GM23338 (cell line): ENCODE measurements around the gene MYH4. TPM values are rescaled to one million over a fixed set of nuclear protein-coding genes. Genes with fewer than 3 reads are reported as not detected.

ENCODE experiments used
- ATAC-seq: fragments of 200-7000 bp; cut with Tn5 transposase; 3 replicates; pipeline ENCODE4 v1.9.1; 2020
- DNase-seq: peaks from one replicate; pipeline ENCODE4 v3.0.0-alpha.2; 2015; ENCODE audit warnings: low spot score
- H2AFZ ChIP-seq: fragments of 200-600 bp; sonication (generic); 2 replicates; pipeline ENCODE4 v1.8.0; 2016; ENCODE audit warnings: antibody characterized with exemption, mild to moderate bottlenecking, moderate library complexity
- H3F3A ChIP-seq: fragments of 200-600 bp; sonication (generic); replicated peaks from 2 replicates; pipeline ENCODE4 v1.8.0; 2017; ENCODE audit warnings: antibody characterized with exemption, mixed run types, low read depth
- H3K27ac ChIP-seq: fragments of 200-600 bp; sonication (generic); 2 replicates; pipeline ENCODE4 v1.6.1; 2016; ENCODE audit warnings: low read depth
- H3K27me3 ChIP-seq: fragments of 200-600 bp; sonication (generic); 2 replicates; pipeline ENCODE4 v1.8.0; 2016; ENCODE audit warnings: mild to moderate bottlenecking, mixed run types, moderate library complexity; ENCODE audit not compliant: insufficient read depth
- H3K36me3 ChIP-seq: fragments of 200-600 bp; sonication (generic); 2 replicates; pipeline ENCODE4 v1.8.0; 2016; ENCODE audit warnings: mild to moderate bottlenecking; ENCODE audit not compliant: insufficient read depth
- H3K4me1 ChIP-seq: fragments of 200-600 bp; sonication (generic); 2 replicates; pipeline ENCODE4 v1.8.0; 2016; ENCODE audit warnings: mild to moderate bottlenecking, moderate library complexity; ENCODE audit not compliant: insufficient read depth
- H3K4me2 ChIP-seq: fragments of 200-600 bp; sonication (generic); 2 replicates; pipeline ENCODE4 v1.7.1; 2017; ENCODE audit warnings: mixed run types
- H3K4me3 ChIP-seq: fragments of 200-600 bp; sonication (generic); 2 replicates; pipeline ENCODE4 v1.6.1; 2016; ENCODE audit warnings: mixed run types
- H3K79me2 ChIP-seq: fragments of 200-600 bp; sonication (generic); replicated peaks from 2 replicates; pipeline ENCODE4 v1.8.0; 2017; ENCODE audit warnings: mild to moderate bottlenecking; ENCODE audit not compliant: insufficient read depth
- H3K9me2 ChIP-seq: fragments of 200-600 bp; sonication (generic); 2 replicates; pipeline ENCODE4 v1.8.0; 2017; ENCODE audit not compliant: insufficient read depth
- H4K20me1 ChIP-seq: fragments of 200-600 bp; sonication (generic); replicated peaks from 2 replicates; pipeline ENCODE4 v1.8.0; 2017; ENCODE audit warnings: mild to moderate bottlenecking; ENCODE audit not compliant: insufficient read depth
- H3K27ac Mint-ChIP-seq: 2 replicates; pipeline ENCODE4 v1.8.0; 2020; ENCODE audit warnings: inconsistent platforms, mild to moderate bottlenecking, moderate library complexity, mixed read lengths
- H3K27me3 Mint-ChIP-seq: 3 replicates; pipeline ENCODE4 v1.8.0; 2022; ENCODE audit warnings: low read depth, mild to moderate bottlenecking, moderate library complexity, mixed read lengths, inconsistent platforms; ENCODE audit not compliant: insufficient read depth, poor library complexity
- H3K36me3 Mint-ChIP-seq: 3 replicates; pipeline ENCODE4 v1.8.0; 2021; ENCODE audit warnings: low read depth, mild to moderate bottlenecking, inconsistent platforms, moderate library complexity, mixed read lengths
- H3K4me1 Mint-ChIP-seq: 3 replicates; pipeline ENCODE4 v1.8.0; 2020; ENCODE audit warnings: mild to moderate bottlenecking, inconsistent platforms, mixed read lengths
- H3K4me3 Mint-ChIP-seq: 3 replicates; pipeline ENCODE4 v1.8.0; 2021; ENCODE audit warnings: moderate library complexity, mild to moderate bottlenecking, inconsistent platforms, mixed read lengths
- H3K9me3 Mint-ChIP-seq: 3 replicates; pipeline ENCODE4 v1.8.0; 2020; ENCODE audit warnings: moderate library complexity, mild to moderate bottlenecking, inconsistent platforms, mixed read lengths
- CREB1 ChIP-seq: fragments of 250-450 bp; sonication (Bioruptor Pico); IDR thresholded peaks from 2 replicates; pipeline ENCODE4 v1.5.0; 2020; ENCODE audit warnings: low read depth, mild to moderate bottlenecking, moderate library complexity
- EZH2 ChIP-seq: fragments of 200-600 bp; sonication (generic); IDR thresholded peaks from one replicate; pipeline ENCODE4 v1.8.0; 2017; ENCODE audit warnings: antibody characterized with exemption, mild to moderate bottlenecking, low read depth; ENCODE audit not compliant: unreplicated experiment
- EZH2phosphoT487 ChIP-seq: fragments of 200-600 bp; sonication (generic); IDR thresholded peaks from one replicate; pipeline ENCODE4 v1.8.1; 2018; ENCODE audit warnings: antibody characterized with exemption; ENCODE audit not compliant: unreplicated experiment
- JUNB ChIP-seq: IDR thresholded peaks from one replicate; pipeline ENCODE4 v1.6.1; 2016; ENCODE audit warnings: antibody characterized with exemption; ENCODE audit not compliant: unreplicated experiment
- NANOG ChIP-seq: IDR thresholded peaks from 2 replicates; pipeline ENCODE4 v1.6.1; 2016; ENCODE audit warnings: antibody characterized with exemption, borderline replicate concordance
- POLR2AphosphoS5 ChIP-seq: IDR thresholded peaks from 2 replicates; pipeline ENCODE4 v1.6.1; 2016; ENCODE audit warnings: antibody characterized with exemption, low read depth
- STAT1 ChIP-seq: IDR thresholded peaks from one replicate; pipeline ENCODE4 v1.6.1; 2016; ENCODE audit warnings: antibody characterized with exemption; ENCODE audit not compliant: unreplicated experiment
- ZNF114 ChIP-seq: fragments of 250-450 bp; sonication (Bioruptor Pico); IDR thresholded peaks from 2 replicates; pipeline ENCODE4 v1.5.0; 2020; ENCODE audit warnings: mild to moderate bottlenecking, moderate library complexity
- ZNF331 ChIP-seq: fragments of 250-450 bp; sonication (Bioruptor Pico); IDR thresholded peaks from 2 replicates; pipeline ENCODE4 v1.5.0; 2020; ENCODE audit warnings: low read depth, mild to moderate bottlenecking, moderate library complexity
- polyA plus RNA-seq: library from polyadenylated mRNA; unstranded; fragments of >200 nt; fragmentation: Nextera tagmentation; extraction: Ambion mirVana; gene quantifications from 2 replicates; pipeline ENCODE4 v1.2.1, GENCODE V29; 2016
- total RNA-seq: library from RNA; depleted of rRNA; stranded (reverse); fragments of >200 nt; shearing (Covaris generic); gene quantifications from 2 replicates; pipeline ENCODE4 v1.2.3, GENCODE V29; 2014
- TF ChIP-seq, protein P1 (sequence below), 2 experiments: fragments of 200-600 bp in 1 of 2; sonication (generic) in 1 of 2; conservative IDR thresholded peaks; 2 replicates each; pipeline versions ENCODE4 v1.5.1 to v1.6.1; 2016 to 2017; ENCODE audit warnings: antibody characterized with exemption in 2 of 2, low read depth in 2 of 2, mild to moderate bottlenecking in 2 of 2, moderate library complexity in 1 of 2
- TF ChIP-seq, protein P2 (sequence below): IDR thresholded peaks from one replicate; pipeline ENCODE4 v1.6.1; 2018; ENCODE audit warnings: antibody characterized with exemption; ENCODE audit not compliant: unreplicated experiment
- TF ChIP-seq, protein P3 (sequence below): IDR thresholded peaks from 2 replicates; pipeline ENCODE4 v1.6.1; 2016; ENCODE audit warnings: antibody characterized with exemption
- TF ChIP-seq, protein P4 (sequence below): fragments of 250-450 bp; sonication (Bioruptor Pico); IDR thresholded peaks from 2 replicates; pipeline ENCODE4 v1.5.0; 2020; ENCODE audit warnings: mild to moderate bottlenecking, moderate library complexity

MYH4 gene
- total and polyA plus RNA-seq, 2 experiments from 2014 or later, result not detected

DNA sequence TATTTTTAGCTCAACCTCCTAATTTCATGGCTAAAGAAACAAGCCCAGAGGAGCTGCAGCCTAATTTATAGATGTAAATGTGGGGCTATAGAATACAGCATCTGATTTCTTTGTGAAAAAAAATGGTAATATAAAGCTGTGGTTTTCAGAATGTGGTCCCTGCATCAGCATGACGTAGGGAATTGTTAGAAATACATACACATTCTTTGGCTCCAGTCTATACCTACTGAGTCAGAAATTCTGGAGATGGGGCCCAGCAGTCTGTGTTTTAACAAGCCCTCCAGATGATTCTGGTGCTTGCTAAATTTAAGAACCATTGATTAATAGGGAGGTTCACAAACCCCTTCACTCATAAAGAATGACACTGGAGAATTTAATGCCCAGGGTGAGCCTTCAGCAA, 29.5 kb downstream of the MYH4 start:
- no peak overlapping the region for H3K4me2 ChIP-seq
- H3K79me2 ChIP-seq, result no peaks in the 10 kb centered on the region
- Mint-ChIP-seq H3K9me3 (no peaks in the 10 kb centered on the region), H3K27ac (no peak overlapping the region), H3K4me1 (no peaks in the 10 kb centered on the region), H3K4me3 (no peak overlapping the region), H3K27me3 (no peaks in the 10 kb centered on the region), H3K36me3 (no peaks in the 10 kb centered on the region)
- no peaks in the 10 kb centered on the region for H3K4me1 ChIP-seq
- H3K27me3 ChIP-seq, result no peaks in the 10 kb centered on the region
- H3K9me2 ChIP-seq, result 0 out of 2 replicates have a peak, but pooled peaks cover 4% of the 10 kb centered on the region
- no peak overlapping the region for H3K4me3 ChIP-seq
- no peaks in the 10 kb centered on the region for H3K36me3 ChIP-seq
- no peak overlapping the region for H3K27ac ChIP-seq
- TF ChIP-seq ZNF114 (no peak), EZH2 (no peak), STAT1 (no peak), CREB1 (CRISPR knock-in tag) (no peak), JUNB (no peak), EZH2phosphoT487 (no peak), ZNF331 (no peak), NANOG (no peak), POLR2AphosphoS5 (no peak)
- TF ChIP-seq, protein P1, sequence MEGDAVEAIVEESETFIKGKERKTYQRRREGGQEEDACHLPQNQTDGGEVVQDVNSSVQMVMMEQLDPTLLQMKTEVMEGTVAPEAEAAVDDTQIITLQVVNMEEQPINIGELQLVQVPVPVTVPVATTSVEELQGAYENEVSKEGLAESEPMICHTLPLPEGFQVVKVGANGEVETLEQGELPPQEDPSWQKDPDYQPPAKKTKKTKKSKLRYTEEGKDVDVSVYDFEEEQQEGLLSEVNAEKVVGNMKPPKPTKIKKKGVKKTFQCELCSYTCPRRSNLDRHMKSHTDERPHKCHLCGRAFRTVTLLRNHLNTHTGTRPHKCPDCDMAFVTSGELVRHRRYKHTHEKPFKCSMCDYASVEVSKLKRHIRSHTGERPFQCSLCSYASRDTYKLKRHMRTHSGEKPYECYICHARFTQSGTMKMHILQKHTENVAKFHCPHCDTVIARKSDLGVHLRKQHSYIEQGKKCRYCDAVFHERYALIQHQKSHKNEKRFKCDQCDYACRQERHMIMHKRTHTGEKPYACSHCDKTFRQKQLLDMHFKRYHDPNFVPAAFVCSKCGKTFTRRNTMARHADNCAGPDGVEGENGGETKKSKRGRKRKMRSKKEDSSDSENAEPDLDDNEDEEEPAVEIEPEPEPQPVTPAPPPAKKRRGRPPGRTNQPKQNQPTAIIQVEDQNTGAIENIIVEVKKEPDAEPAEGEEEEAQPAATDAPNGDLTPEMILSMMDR (conservative IDR thresholded peaks at IDR 0.05; ENCODE audit: low read depth in 2 of 2), result no peak
- TF ChIP-seq, protein P2, sequence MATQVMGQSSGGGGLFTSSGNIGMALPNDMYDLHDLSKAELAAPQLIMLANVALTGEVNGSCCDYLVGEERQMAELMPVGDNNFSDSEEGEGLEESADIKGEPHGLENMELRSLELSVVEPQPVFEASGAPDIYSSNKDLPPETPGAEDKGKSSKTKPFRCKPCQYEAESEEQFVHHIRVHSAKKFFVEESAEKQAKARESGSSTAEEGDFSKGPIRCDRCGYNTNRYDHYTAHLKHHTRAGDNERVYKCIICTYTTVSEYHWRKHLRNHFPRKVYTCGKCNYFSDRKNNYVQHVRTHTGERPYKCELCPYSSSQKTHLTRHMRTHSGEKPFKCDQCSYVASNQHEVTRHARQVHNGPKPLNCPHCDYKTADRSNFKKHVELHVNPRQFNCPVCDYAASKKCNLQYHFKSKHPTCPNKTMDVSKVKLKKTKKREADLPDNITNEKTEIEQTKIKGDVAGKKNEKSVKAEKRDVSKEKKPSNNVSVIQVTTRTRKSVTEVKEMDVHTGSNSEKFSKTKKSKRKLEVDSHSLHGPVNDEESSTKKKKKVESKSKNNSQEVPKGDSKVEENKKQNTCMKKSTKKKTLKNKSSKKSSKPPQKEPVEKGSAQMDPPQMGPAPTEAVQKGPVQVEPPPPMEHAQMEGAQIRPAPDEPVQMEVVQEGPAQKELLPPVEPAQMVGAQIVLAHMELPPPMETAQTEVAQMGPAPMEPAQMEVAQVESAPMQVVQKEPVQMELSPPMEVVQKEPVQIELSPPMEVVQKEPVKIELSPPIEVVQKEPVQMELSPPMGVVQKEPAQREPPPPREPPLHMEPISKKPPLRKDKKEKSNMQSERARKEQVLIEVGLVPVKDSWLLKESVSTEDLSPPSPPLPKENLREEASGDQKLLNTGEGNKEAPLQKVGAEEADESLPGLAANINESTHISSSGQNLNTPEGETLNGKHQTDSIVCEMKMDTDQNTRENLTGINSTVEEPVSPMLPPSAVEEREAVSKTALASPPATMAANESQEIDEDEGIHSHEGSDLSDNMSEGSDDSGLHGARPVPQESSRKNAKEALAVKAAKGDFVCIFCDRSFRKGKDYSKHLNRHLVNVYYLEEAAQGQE, result no peak
- TF ChIP-seq, protein P3, sequence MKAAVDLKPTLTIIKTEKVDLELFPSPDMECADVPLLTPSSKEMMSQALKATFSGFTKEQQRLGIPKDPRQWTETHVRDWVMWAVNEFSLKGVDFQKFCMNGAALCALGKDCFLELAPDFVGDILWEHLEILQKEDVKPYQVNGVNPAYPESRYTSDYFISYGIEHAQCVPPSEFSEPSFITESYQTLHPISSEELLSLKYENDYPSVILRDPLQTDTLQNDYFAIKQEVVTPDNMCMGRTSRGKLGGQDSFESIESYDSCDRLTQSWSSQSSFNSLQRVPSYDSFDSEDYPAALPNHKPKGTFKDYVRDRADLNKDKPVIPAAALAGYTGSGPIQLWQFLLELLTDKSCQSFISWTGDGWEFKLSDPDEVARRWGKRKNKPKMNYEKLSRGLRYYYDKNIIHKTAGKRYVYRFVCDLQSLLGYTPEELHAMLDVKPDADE, result no peak
- TF ChIP-seq, protein P4, sequence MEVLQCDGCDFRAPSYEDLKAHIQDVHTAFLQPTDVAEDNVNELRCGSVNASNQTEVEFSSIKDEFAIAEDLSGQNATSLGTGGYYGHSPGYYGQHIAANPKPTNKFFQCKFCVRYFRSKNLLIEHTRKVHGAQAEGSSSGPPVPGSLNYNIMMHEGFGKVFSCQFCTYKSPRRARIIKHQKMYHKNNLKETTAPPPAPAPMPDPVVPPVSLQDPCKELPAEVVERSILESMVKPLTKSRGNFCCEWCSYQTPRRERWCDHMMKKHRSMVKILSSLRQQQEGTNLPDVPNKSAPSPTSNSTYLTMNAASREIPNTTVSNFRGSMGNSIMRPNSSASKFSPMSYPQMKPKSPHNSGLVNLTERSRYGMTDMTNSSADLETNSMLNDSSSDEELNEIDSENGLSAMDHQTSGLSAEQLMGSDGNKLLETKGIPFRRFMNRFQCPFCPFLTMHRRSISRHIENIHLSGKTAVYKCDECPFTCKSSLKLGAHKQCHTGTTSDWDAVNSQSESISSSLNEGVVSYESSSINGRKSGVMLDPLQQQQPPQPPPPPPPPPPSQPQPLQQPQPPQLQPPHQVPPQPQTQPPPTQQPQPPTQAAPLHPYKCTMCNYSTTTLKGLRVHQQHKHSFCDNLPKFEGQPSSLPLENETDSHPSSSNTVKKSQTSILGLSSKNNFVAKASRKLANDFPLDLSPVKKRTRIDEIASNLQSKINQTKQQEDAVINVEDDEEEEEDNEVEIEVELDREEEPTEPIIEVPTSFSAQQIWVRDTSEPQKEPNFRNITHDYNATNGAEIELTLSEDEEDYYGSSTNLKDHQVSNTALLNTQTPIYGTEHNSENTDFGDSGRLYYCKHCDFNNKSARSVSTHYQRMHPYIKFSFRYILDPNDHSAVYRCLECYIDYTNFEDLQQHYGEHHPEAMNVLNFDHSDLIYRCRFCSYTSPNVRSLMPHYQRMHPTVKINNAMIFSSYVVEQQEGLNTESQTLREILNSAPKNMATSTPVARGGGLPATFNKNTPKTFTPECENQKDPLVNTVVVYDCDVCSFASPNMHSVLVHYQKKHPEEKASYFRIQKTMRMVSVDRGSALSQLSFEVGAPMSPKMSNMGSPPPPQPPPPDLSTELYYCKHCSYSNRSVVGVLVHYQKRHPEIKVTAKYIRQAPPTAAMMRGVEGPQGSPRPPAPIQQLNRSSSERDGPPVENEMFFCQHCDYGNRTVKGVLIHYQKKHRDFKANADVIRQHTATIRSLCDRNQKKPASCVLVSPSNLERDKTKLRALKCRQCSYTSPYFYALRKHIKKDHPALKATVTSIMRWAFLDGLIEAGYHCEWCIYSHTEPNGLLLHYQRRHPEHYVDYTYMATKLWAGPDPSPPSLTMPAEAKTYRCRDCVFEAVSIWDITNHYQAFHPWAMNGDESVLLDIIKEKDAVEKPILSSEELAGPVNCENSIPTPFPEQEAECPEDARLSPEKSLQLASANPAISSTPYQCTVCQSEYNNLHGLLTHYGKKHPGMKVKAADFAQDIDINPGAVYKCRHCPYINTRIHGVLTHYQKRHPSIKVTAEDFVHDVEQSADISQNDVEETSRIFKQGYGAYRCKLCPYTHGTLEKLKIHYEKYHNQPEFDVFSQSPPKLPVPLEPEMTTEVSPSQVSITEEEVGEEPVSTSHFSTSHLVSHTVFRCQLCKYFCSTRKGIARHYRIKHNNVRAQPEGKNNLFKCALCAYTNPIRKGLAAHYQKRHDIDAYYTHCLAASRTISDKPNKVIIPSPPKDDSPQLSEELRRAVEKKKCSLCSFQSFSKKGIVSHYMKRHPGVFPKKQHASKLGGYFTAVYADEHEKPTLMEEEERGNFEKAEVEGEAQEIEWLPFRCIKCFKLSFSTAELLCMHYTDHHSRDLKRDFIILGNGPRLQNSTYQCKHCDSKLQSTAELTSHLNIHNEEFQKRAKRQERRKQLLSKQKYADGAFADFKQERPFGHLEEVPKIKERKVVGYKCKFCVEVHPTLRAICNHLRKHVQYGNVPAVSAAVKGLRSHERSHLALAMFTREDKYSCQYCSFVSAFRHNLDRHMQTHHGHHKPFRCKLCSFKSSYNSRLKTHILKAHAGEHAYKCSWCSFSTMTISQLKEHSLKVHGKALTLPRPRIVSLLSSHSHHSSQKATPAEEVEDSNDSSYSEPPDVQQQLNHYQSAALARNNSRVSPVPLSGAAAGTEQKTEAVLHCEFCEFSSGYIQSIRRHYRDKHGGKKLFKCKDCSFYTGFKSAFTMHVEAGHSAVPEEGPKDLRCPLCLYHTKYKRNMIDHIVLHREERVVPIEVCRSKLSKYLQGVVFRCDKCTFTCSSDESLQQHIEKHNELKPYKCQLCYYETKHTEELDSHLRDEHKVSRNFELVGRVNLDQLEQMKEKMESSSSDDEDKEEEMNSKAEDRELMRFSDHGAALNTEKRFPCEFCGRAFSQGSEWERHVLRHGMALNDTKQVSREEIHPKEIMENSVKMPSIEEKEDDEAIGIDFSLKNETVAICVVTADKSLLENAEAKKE, result no peak
- DNase-seq (no peak), ATAC-seq (no peak)
- no peaks in the 10 kb centered on the region for H3F3A ChIP-seq
- no peak overlapping the region for H2AFZ ChIP-seq
- H4K20me1 ChIP-seq, result no peaks in the 10 kb centered on the region
